GM19043 (cell line): ENCODE measurements around the gene FAM120B.
"Not testable (repeated sequence)": the region's sequence is repeated elsewhere in the genome, so short reads cannot be mapped to it uniquely, and the experiment has no call there.

ENCODE experiments used
- ATAC-seq: cut with Tn5 transposase; IDR thresholded peaks from one replicate; pipeline ENCODE4 v1.9.1; 2021; ENCODE audit warnings: low read depth; ENCODE audit not compliant: unreplicated experiment

Gene FAM120B, protein sequence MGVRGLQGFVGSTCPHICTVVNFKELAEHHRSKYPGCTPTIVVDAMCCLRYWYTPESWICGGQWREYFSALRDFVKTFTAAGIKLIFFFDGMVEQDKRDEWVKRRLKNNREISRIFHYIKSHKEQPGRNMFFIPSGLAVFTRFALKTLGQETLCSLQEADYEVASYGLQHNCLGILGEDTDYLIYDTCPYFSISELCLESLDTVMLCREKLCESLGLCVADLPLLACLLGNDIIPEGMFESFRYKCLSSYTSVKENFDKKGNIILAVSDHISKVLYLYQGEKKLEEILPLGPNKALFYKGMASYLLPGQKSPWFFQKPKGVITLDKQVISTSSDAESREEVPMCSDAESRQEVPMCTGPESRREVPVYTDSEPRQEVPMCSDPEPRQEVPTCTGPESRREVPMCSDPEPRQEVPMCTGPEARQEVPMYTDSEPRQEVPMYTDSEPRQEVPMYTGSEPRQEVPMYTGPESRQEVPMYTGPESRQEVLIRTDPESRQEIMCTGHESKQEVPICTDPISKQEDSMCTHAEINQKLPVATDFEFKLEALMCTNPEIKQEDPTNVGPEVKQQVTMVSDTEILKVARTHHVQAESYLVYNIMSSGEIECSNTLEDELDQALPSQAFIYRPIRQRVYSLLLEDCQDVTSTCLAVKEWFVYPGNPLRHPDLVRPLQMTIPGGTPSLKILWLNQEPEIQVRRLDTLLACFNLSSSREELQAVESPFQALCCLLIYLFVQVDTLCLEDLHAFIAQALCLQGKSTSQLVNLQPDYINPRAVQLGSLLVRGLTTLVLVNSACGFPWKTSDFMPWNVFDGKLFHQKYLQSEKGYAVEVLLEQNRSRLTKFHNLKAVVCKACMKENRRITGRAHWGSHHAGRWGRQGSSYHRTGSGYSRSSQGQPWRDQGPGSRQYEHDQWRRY

DNA sequence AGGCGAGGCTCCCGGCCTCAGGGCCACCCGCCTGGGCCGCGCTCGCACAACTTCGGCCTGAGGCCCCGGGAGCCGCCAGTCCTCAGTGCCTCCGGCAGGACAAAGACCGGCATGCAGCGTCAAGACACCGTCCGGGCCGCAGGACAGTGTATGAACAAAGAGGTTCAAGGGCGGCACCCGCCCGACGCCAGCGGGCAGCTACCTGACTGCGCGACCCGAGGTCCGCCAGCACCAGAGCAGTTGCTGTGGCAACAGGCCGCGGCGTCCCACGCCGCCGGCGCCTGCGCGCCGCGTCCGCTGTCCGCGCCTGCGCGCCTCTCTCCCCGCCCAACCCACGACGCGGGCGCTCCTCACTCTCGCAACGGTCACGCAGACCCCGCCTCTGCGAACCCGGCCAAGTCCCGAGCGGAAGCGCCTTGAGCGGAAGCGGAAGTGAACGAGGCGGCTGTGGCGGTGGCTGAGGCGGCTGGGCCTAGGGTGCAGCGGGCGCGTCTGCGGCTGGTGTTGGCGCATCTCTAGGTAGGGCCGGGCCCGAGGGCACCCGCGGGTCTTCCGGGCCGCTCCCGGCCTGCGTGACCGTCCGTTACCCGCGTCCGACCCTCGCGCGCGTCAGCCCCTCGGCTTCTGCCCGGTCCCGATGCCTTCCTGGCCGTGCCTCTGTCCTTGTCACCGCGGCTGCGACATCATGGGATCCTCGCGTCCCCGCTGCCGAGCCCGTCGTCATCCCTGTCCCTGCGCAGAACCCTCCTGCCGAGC is at the start of gene FAM120B:
TSS of gene FAM120B (plus strand) at position 435 of the 756 bp plus-strand sequence. CDS start 10,633 bp downstream, outside the sequence.
- ATAC-seq, result peak; percentile 97

DNA sequence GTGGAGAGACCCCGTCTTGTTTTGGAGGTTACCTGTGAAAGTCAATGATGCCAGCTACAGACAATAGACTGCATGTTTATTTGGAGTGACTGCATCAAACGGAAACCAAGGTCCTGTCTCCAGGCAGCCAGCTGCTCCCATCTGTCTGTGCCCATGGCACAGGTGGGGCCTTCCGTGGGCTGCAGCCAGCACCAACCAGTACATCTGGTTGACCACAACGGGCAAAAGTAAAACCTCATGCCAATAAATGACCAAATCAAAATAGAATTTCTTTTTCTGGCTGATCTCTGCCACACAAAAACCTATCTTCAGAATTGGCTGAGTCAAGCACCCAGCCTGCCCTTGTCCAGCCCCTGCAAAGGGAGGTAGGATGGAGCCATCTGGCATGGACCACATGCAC is 49.2 kb upstream of the FAM120B start:
- ATAC-seq, result no peak

DNA sequence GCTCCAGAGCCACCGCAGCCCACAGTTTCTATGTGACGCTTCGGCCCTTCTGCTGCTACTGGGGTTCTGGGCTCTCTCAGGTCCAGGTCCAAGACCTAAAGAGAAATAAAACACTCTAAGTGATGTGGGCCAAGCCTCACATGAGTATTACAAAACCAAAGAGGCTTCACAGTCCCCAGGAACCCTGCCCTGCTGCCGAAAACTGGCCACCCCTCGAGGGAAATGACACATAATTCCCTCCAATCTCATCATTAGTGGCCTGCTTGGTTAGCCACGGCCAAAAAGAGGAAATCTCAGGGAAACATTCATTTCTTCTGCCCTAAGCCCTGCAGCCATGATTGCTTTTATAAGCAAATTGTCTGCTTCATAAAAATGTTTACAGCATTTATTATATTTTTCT is 48.2 kb upstream of the FAM120B start:
- no peak for ATAC-seq

DNA sequence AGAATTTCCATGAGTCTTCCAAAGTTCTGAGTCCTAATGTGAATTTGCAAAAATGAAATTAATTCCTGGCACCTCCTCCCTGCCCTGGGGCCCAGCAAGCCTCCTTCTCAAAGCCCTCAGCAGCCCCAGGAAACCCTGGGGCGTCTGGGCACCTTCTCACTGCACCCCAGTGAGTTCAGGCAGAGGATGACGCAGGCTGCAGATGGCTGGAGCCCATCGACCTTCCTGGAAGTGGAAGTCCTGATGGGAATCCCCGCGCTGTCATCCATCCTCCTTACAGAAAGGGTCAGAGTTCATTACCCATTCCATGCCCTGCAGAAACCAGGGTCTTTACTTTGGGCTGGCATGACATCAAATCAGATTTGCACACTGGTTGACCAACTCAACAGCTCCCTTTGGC is 47.3 kb upstream of the FAM120B start:
- ATAC-seq, result no peak

DNA sequence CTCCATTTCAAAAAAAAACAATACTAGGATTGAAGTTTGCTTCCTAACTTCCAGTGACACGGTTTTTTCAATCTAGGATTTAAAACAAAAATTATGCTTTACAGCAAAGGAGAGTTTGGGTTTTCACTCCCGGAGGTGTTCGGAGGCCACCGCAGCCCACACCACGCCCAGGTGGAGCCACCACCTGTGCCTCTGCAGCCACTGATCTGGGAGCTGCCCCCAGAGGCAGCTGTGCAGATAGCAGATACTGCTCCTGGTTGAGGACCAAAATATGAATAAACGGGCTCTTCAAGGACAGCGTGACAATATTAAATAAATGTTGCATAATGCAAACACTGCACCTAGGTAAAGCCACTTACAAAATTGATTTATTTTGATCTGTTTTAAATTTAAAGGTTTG is 45.9 kb upstream of the FAM120B start:
- no peak for ATAC-seq

DNA sequence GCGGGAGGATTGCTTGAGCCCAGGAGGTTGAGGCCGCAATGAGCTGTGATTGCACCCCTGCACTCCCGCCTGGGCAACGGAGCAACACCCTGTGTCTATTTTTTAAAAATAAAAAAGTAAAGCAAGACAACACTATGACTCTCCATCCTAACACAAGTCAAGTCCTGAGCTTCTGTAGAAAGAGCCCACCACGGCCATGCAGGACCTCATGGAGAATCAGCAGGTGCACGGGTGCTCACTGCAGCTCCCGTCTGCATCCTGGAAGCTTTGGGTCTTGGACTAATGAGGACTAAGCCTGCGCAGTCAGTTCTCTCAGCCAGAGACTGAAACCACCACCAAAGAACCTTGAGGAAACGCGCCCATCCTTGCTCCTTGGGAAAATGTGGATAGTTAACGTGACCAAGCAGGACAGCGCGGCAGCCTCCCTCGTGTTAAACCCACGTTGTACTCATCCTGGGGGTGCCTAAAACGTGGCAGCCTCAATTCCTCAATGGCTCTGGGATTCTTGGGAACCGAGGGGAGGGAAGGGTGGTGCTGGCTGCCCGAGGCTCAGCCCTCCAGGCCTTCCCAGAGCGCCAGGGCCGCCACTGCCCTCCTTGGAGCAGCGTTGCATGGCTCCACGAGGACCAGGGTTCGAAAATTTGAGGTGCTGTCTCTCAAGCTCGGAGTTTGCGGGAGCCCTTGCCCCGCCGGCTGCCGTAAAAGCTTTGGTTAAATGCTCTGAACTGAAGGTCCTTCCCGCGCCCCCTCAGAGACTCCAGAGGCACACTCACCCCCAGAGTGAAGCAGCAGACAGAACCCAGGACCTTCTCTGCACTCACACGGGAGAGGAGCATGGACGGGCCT is 44.7 kb upstream of the FAM120B start:
- ATAC-seq, result no peak

DNA sequence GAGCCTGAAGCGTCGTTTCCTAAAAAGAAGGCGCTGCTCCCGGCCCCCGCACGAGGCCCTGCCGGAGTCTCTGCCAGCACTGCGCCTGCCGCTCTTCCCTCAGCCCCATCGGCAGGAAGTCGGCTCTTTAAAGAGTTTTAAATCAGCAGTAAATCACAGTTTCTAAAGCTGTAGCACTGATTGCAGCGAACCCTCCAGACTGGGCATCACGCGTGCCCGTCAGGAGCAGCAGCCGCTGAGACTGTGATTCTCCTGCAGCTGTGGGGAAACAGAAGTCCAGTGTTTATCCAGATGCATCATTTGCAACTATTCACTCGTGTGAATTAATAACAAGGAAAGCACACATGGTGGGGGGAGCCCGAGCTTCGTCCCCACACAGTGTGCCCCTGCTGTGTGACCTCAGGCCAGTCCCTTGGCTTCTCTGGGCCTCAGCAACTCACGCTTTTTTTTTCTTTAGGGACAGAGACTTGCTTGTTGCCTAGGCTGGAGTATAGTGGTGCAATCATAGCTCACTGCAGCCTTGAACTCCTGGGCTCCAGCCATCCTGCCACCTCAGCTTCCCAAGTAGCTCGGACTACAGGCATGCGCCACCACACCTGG is 44.0 kb upstream of the FAM120B start:
- ATAC-seq, result no peak

DNA sequence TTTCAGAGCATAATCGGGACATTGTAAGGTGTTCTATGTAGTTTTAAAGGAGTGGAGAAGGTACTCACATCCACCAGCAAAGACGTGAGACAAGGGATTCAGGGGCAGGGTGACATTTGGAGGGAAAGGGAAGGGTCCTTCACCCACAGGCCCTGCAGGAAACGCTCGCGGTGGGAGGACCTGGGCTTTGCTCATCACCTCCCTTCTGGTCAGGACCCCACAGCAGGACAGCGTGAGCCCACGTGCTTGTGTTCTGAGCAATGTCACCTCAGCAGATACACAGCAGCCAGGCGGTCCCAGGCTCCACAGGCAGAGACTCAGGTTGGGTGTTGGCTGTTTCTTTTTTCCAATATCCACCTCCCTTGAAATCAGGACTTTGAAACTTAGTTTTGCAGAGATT is 43.1 kb upstream of the FAM120B start:
- no peak for ATAC-seq

DNA sequence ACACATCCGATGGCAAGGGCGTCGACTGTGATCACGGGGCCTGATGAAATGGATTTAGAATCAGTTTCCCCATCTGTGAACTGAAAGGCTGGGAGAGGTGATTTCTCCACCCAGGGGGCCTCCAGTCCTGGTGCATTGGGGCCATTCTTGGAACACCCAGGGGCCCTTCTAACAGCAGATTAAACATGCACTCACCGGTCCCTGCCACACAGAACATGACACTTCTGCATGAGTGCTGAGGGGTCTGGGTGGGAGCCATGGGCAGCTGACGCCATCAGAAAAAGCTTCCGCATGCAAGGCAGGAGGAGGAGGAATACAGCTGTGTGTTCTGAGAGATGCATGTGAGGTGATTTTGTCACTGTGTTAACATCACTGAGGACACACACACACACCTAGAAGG is 42.5 kb upstream of the FAM120B start:
- no peak for ATAC-seq

DNA sequence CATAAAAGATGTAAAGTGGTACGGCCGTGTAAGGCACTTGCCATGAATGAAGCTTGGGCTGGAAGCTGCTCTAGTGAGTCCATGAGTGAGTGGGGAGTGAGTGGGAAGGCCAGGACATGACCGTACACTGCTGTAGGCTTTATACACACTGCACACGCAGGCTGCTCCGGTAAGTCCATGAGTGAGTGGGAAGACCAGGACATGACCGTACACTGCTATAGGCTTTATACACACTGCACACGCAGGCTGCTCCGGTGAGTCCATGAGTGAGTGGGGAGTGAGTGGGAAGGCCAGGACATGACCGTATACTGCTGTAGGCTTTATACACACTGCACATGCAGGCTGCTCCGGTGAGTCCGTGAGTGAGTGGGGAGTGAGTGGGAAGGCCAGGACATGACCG is 41.9 kb upstream of the FAM120B start:
- not testable (repeated sequence) for ATAC-seq

DNA sequence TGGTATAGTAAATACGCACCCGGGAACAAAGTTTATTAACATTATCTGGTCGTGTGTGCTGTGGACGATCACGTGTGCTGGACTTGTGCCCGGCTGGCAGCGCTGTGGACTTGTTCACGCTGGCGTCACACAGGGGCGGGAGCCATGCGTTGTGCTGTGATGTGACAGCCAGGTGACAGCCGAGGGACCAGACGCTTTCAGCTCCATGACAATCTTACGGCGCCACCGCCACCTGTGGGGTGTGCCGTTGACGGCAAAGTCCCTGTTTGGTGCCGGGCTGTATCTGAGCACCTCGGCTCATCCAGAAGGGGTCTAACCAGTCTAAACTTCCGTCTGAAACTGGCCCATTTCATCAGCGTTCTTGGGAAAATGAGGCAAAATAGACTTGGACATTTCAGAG is 40.9 kb upstream of the FAM120B start:
- no peak for ATAC-seq

DNA sequence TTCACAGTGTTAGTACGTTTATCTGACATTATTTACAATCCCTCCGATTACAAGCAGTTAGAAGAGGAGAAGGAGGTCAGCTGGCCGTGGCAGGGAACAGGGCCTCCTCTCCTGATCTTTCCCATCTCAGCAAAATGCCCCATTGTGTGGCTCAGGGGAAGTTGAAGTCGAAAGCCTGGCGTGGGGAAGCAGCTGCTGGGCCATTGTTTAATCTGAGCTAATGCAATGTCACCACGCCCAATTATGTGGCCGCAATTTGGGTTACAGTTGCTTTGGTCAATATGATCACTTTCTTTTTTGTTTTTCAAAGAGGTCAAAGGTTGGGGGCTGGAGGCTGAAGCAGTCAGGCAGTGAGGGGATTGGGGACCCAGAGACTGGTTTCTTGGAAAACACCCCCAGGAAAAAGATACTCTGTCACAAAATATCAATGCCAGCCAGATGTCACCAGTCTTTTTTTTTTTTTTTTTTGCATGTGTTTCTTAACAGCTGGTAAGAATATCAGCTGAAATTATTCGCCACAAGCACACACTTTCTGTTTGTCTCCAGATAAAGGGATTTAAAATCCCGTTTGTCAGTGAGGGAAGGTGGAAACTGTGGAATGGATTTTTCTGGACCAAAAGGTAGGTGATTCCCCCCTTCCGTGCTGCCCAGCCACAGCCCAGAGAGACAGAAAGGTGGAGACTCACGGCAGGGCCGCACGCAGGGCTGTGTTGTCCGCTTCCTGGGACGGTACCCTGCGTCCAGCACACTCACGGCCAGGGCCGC is 40.3 kb upstream of the FAM120B start:
- ATAC-seq, result no peak

DNA sequence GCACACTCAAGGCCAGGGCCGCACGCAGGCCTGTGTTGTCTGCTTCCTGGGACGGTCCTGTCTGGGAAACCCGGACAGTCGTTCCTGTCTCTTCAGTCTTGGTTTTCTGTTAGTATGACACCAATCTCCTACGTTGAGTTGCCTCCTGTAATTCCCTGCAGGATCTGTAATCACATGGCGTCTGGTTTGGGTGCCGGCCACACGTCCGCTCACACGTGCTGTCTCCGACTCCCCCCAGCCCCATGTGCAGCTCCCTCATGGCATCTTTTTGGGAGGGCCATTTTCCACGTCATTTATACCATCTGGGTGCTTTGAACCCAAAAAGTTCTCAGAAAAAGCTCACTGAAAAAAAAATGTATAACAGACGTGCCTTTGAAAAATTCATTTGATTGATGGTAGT is 38.9 kb upstream of the FAM120B start:
- ATAC-seq, result no peak

DNA sequence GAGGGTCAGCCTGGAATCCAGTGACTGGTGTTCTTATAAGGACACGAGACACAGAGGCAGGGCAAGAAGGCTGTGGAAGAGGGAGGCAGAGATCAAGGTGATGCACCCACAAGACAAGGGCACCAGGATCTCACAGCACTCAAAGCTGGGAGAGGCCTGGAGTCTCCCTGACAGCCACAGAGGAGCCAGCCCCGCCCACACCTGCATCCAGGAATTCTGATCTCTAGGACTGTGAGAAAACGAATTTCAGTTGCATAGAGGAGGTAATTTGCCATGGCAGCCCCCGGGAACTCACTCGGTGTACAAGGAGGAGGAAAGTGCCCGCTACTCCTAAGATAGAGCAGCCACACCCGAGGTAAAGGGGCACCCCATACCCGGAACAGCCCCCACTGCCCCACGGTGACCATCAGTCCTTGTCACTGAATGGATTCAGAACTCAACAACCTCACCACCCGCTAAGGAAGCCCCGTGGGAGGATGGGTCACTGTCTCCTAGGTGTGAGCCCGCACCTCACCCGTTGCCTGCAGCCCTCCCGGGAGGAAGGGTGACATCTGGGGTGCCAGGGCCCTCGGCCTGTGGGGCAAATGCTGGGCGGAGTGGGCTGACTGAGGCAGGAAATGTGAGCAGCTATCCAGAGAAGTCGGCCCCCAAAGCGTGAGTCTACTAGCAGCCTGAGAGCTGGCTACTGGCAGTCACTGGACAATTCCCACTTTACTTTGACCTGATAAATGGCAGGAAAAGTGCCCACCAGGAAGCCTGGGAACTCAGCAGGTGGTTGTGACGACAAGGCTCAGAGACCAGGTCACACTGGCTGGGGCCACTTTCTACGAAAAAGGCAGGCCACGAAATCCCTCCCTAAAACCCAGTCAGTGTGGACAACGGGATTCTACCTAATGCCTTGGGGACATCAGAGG is 38.1 kb upstream of the FAM120B start:
- no peak for ATAC-seq

DNA sequence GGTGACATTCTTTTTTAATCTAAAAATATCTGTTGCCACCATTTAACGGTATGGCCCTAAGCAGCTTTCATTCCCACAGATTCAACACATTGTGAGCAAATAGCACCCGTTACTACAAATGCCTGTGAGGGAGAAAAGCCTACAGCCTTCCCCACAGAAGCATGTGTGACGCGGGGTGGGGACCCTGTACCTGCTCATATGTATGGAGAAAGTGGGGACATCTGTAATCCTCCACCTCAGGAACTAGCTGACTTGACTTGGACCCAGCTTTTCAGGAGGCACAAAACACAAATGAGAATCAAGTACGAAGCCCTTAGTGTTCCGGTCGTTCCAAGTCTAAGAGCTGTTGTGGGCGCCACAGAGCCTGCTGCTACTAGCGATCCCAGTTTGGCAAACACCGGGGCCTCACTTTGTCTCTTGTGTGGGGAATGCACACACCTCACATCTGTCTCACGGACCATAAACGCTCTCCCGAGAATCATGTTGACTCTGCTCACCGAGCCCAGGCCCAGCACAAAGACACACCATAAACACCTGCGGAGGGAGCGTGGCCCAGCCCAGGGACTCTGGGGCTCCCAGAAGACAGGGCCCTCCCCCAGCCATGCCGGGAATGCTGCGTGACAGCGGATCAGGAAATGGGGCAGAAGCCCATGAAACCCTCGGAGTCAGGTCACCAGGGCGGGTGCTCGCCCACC is 37.3 kb upstream of the FAM120B start:
- no peak for ATAC-seq

DNA sequence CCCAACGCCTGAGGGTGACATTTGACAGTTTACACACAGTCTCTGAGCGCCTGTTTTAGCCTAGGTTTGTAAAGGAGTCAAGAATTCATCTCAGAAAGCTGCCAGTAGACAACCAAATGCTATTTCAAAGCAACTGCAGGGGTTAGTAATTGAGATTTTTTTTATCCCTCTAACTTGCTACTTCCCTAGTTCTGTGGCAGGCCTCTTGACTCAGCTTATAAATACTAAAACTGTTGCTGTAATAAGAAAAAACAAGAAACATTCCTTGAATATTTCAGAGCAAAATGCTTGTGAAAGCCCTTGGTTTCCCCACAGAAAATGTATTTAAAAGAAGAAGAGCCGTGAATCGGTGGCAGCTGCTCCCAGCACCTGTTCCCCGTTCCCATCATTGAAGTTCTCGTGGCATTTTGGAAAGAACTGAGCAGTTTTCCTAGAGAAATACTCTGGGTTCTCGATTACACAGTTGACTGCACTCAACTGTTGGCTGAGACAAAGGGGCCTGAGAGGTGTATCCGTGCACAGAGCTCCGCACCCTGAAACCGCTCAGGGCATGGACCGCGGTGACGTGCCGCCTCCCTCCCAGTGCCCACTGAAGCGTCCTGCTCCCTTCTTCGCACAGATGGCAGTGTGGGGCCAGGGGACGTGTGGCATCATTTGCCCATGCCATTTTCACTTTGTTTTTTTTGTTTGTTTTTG is 36.6 kb upstream of the FAM120B start:
- ATAC-seq, result no peak
